Head of caudate nucleus (tissue), 42 donors: ENCODE data around the gene RTN1.

Source experiments
- DNase-seq, 42 donors: peaks; one replicate each; pipeline versions ENCODE4 v3.0.0 to v3.0.0-alpha.2; 2020 to 2021; ENCODE audit warnings: mixed read lengths in 7 of 42
- intact Hi-C: fragments of 100-400 bp; cut with DNase I; formaldehyde crosslinking; loops from one replicate; pipeline ENCODE4 v1.15.0; 2022

Gene RTN1

GRCh38 chr14:59863806-59864525, 6.6 kb downstream of the RTN1 start:
- DNase-seq: no peak
- intact Hi-C loops: no loop called here

DNA sequence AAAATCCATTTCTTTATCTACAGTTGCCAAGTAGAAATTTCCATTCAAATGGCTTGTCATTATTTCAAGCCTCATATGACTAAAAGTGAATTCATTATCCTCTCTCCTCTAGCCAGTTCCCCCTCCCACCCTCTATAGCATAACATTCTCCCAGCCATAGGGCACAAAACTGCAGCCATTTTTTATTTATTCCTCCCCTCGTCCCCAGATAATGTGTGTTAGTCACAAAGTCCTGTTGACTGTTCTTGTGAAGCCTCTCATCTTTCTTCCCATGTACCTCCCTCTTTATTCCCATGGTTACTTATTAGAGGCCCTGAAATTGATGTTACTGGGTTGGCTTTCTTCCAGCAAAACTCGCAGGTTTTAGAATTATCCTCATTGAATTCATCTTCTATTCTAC, 13.2 kb downstream of the RTN1 start:
- intact Hi-C loops: no loop called here
- DNase-seq: no peak

DNA sequence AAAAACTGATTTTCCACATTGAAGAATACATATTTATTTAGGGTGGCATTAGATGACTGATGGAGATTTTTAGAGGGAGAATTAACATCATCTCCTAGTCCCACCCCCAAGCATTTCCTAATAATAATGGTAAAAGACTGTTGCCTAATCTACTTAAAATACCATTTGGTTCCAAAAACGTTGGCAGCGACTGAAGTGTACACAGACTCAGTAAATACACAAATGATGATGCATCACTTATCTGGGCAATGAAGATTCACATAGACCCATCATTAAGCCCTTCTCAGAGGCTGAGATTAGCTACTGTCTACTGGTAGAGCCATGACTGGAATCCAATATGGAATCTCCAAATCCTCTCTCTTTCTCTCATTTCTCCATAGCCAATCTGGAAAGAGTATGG, 18.2 kb downstream of the RTN1 start:
- DNase-seq: no peak
- intact Hi-C loops: no loop called here

DNA sequence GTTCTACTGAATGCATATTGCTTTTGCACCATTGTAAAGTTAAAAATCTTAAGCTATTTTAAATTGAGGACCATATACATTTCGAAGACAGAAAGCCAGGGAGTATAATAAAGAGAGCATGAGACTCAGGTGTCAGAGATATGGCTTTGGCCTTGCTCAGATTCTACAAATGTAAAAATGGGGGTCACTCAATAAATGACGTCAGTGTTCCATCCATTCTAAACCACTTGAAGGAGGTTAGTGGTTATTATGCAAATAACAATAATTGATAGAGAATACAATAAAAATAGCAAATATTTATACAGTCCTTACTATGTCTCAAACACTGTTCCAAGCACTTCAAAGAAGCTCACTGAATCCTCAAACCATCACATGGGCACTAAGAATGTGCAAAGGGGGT, 20.1 kb downstream of the RTN1 start:
- intact Hi-C loops: no loop called here

GRCh38 chr14:59849411-59850130, 21.0 kb downstream of the RTN1 start:
- DNase-seq: peak in 1 of 42 donors; percentile 11
- intact Hi-C loops: no loop called here

More for the DNA sequence above, 20.1 kb downstream of the RTN1 start:
- DNase-seq: no peak

DNA sequence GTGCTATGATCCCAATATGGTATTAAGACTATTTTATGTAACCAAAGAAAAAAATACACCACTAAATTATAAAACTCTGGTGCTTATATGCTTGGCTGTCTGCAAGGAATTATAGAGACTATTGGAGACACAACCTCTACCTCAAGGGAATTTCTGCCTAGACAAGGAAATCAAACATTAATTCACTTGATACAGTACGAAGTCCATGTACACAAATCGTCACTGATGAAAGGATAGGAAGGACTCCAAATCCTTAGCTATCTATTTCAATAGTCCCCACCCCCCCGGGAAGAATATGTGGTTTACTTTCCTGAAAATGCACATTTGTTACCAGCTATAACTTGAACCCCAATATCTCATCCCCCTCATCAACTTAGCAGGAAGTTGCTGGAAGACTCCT, 21.9 kb downstream of the RTN1 start:
- no peak for DNase-seq
- intact Hi-C loops: no loop called here

- intact Hi-C loops: no loop called here
- no peak for DNase-seq
Observed at GRCh38 chr14:59847711-59848110, 22.9 kb downstream of the RTN1 start.

- no peak for DNase-seq
- intact Hi-C loops: no loop called here
Observed at GRCh38 chr14:59846595-59846994, 24.0 kb downstream of the RTN1 start.

- intact Hi-C loops: no loop called here
- DNase-seq: no peak
Observed at GRCh38 chr14:59845245-59845644, 25.3 kb downstream of the RTN1 start.

- no peak for DNase-seq
- intact Hi-C loops: no loop called here
Observed at GRCh38 chr14:59844186-59844812, 26.3 kb downstream of the RTN1 start.

GRCh38 chr14:59836116-59836515, 34.5 kb downstream of the RTN1 start:
- intact Hi-C loops: no loop called here
- DNase-seq: no peak

DNA sequence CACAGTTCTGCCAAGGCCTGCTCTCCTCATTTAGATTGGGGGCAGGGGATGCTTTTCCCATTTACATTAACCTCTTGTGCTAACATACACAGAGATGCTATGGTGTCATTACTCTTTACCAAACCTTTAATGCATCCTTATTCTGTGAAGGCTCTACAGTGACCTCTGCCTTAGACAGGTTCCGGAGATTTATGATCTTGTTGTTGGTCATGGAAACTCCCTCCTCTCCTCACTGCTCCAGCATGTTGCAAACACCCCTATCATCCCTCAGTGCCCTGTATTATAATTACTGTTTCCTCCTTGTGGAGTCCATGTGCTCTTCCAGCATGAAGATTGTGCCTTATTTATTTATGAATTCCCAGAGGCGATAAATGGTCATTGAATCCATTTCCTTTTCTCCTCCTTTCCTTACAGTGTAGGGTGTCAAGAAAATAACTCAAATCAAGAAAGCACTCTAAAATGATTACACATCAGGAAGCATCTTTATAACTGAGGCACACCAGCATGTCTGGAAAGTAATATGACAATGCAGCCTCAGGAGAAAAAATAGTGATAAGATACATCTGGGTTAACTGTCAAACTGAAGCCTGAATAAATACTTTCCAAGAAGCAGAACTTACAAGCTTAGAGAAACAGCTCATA, 37.8 kb downstream of the RTN1 start:
- intact Hi-C loops: no loop called here
- DNase-seq: no peak

GRCh38 chr14:59831121-59831730, 39.4 kb downstream of the RTN1 start:
- no peak for DNase-seq
- intact Hi-C loops: no loop called here

DNA sequence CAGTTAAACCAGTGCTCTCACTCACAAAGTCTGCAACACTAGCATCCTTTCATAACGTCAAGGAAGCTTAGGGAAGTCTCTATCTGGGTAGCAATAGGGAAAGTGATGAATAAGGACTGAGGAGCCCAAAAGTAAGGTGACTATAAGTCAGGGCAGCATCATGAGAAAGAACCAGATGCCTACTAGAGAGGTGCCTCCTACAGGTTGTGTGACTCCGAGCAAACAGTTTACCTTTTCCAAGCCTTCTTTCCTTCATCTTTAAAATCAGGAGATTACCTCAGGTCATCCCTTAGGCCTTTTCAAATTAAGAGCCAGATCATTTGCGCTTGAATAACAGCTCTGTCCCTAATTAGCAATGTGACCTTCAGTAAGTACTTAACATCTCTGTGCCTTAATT, 40.2 kb downstream of the RTN1 start:
- intact Hi-C loops: no loop called here

GRCh38 chr14:59829469-59830337, 40.9 kb downstream of the RTN1 start:
- intact Hi-C loops: no loop called here
- no peak for DNase-seq

More for the DNA sequence above, 40.2 kb downstream of the RTN1 start:
- DNase-seq: no peak

DNA sequence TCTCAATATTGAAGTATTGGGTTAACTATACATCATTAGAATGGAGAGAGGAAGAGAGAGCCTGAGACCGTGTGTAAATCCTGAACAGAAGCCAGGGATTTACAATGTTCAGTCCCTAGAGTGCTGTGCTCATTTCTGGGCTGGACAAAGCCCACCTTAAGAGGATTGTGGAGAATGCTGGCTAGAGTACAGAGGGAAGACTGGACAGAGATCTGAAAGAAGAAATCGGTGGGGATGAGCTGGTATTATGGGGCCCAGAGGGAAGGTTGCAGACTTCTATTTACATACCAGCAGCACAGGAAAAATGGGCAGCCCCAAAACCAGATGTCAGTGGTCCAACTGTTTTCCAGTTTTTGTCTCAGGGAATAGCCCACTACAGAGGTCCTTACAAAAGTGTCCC, 42.3 kb downstream of the RTN1 start:
- DNase-seq: no peak
- intact Hi-C loops: no loop called here

DNA sequence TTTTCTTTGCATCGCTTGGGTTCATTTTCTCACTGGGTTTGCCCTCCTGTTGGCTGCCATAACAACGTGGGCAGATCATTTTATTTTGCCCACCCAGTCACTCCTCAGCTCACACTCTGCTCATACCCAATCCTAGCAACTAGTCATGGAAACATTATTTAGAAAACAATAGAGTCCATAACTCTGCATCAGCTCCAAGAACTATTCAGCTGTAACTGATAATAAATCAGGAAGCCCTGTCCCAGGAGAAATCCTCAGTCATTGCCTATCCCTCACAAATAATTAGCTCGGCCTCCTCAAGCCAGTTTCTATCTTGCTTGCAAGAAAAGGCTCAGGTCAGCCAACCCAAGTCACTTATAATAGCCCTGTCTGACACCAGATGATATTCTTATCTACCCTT, 43.2 kb downstream of the RTN1 start:
- intact Hi-C loops: no loop called here
- no peak for DNase-seq

- no peak for DNase-seq
- intact Hi-C loops: no loop called here
Observed at GRCh38 chr14:59826150-59826549, 44.4 kb downstream of the RTN1 start.

GRCh38 chr14:59823179-59823578, 47.4 kb downstream of the RTN1 start:
- intact Hi-C loops: no loop called here
- DNase-seq: no peak
